Measurements from ENCODE around the gene BCL2.

Gene BCL2

DNA sequence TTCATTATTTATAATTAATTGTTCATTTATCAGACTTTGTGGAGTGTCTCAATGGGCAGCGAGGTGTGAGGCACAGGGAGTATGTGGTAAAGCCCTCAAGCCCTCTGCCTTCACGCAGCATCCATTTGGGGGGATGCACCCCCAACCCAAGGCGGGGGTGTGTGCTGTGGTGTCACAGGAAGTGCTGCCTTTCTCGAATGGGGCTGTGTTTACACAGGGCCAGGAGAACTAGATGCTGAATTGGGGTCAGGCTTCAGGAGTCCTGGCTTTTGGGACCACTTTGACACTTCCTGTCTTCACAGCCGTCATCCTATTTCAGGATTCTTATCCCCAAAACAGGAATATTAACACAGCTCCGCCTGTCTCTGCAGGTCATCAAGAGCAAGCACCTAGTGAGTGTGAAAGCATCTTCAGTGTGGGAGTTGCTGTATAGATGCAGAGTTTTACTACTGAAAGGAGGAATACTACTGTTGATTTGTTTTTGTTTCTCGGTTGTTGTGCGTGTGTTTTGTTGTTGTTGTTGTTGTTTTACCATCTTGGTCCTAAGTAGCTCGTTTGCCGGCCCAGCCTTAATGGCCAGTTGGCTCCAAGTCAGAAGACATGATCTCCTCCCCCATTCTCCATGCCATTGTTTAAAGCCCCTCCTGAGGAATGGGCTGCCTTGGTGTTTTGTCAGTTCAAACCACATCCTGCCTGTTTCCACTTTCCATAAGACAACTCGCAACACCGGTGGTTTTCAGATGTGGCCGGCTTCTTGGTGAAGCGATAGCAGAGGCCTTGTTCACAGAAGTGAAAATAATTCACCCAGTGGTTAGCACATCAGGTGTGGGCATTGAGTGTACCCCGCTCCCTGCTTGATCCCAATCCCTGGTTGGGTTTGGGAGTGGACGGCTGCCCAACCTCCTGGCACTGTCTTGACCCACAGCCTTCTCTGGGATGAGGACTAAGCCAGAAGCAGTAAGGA is 221.3 kb downstream of the BCL2 start:
- no peak overlapping the region for H2AFZ ChIP-seq
- H3K27me3 ChIP-seq (ENCODE audit: control insufficient read depth, insufficient read depth, low read length), result no peaks in the 10 kb centered on the region
- no peaks in the 10 kb centered on the region for H3K36me3 ChIP-seq (ENCODE audit: control insufficient read depth, insufficient read depth, low read length)
- H3K4me1 ChIP-seq, result no peaks in the 10 kb centered on the region
- H3K4me3 ChIP-seq (ENCODE audit: low read depth, low read length), result no peak overlapping the region
- H3K9ac ChIP-seq, result no peak overlapping the region
- no peak for TF ChIP-seq CTCF (IDR thresholded peaks at IDR 0.05)
- no peak overlapping the region for H3K27ac ChIP-seq
- H3K4me2 ChIP-seq (ENCODE audit: low read length), result no peak overlapping the region
- no peaks in the 10 kb centered on the region for H3K9me3 ChIP-seq (ENCODE audit: control insufficient read depth, low read length)
- no peaks in the 10 kb centered on the region for H3K79me2 ChIP-seq

DNA sequence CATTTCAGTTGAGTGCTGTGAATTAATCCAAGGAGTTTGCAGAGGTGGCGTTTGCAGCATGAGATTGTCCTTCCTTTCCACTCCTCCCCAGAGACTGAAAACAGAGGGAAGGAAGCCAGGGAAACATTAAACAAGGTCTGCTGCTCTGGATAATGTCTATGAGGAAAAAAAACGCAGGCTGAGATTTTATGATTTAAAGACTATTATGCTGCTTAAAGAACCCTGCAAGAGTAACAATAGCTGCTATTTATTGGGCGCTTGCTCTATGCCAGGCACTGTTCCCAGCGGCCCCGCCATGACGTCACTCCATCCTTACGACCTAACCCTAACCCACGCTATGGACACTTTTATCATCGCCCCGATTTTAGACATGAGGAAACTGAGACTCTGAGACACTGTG is 222.4 kb downstream of the BCL2 start:
- Histone ChIP-seq H3K79me2 (no peaks in the 10 kb centered on the region), H3K9me3 (ENCODE audit: control insufficient read depth, low read length) (no peaks in the 10 kb centered on the region), H3K36me3 (ENCODE audit: control insufficient read depth, insufficient read depth, low read length) (no peaks in the 10 kb centered on the region), H3K27me3 (ENCODE audit: control insufficient read depth, insufficient read depth, low read length) (no peaks in the 10 kb centered on the region), H2AFZ (no peak overlapping the region), H3K4me1 (no peaks in the 10 kb centered on the region), H3K4me2 (ENCODE audit: low read length) (no peak overlapping the region), H3K27ac (no peak overlapping the region), H3K4me3 (ENCODE audit: low read depth, low read length) (no peak overlapping the region), H3K9ac (no peak overlapping the region)
- TF ChIP-seq CTCF (IDR thresholded peaks at IDR 0.05), result no peak

DNA sequence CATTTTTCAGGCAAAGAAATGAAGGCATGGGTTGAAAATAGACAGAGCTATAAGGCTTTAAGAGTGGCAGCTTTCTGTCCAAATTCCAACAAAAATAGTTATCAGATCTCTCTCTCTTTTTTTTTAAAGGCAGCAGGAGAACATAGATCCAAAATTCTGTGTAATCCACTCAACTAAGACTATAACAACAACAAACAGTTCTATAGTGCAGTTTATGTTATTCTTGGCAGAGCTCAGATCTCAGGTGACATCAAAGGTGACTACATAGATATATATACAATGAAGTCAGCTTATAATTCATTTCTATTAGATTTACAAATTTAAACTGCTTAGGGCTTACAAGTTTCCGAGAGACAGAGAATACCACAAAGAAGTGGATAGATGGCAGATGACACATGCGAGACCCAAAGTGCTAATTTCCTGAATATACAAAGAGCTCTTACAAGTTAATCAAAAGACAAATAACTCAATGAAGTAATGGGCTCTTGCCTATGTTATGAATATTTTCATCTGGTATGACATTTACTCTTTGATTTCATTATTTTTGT is 223.2 kb downstream of the BCL2 start:
- no peak overlapping the region for H3K4me3 ChIP-seq (ENCODE audit: low read depth, low read length)

DNA sequence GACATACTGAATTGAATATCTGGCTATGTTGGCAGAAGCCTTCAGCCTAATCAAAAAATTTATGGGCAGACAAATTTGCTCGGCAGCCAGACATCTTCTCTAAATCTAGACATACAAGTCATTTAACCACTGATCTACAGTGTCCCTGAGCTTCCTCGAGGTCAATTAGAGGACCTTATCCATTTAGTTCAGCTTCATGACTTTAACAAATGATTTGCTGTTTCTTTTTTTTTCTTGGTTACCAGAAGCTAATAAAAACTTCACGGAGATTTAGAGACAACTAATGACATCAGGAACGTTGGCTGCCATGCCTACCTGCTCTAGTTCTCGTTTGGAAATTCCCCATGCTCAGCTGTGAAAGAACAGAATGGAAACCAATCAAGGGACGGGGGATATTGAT is 223.8 kb downstream of the BCL2 start:
- TF ChIP-seq CTCF (IDR thresholded peaks at IDR 0.05), result no peak
- H2AFZ ChIP-seq, result no peak overlapping the region
- no peaks in the 10 kb centered on the region for H3K36me3 ChIP-seq (ENCODE audit: control insufficient read depth, insufficient read depth, low read length)
- H3K4me2 ChIP-seq (ENCODE audit: low read length), result no peak overlapping the region
- no peak overlapping the region for H3K4me3 ChIP-seq (ENCODE audit: low read depth, low read length)
- no peaks in the 10 kb centered on the region for H3K4me1 ChIP-seq
- no peaks in the 10 kb centered on the region for H3K79me2 ChIP-seq
- H3K27me3 ChIP-seq (ENCODE audit: control insufficient read depth, insufficient read depth, low read length), result no peaks in the 10 kb centered on the region
- no peaks in the 10 kb centered on the region for H3K9me3 ChIP-seq (ENCODE audit: control insufficient read depth, low read length)
- H3K27ac ChIP-seq, result no peak overlapping the region
- no peak overlapping the region for H3K9ac ChIP-seq

More for the DNA sequence above, 223.2 kb downstream of the BCL2 start:
- Histone ChIP-seq H3K79me2 (no peaks in the 10 kb centered on the region), H3K9me3 (ENCODE audit: control insufficient read depth, low read length) (no peaks in the 10 kb centered on the region), H3K36me3 (ENCODE audit: control insufficient read depth, insufficient read depth, low read length) (no peaks in the 10 kb centered on the region), H3K4me1 (no peaks in the 10 kb centered on the region), H3K9ac (no peak overlapping the region), H3K4me2 (ENCODE audit: low read length) (no peak overlapping the region), H2AFZ (no peak overlapping the region), H3K27ac (no peak overlapping the region), H3K27me3 (ENCODE audit: control insufficient read depth, insufficient read depth, low read length) (no peaks in the 10 kb centered on the region)
- no peak for TF ChIP-seq CTCF (IDR thresholded peaks at IDR 0.05)

All from parathyroid adenoma (tissue), 2 donors.